ENCODE measurements around the gene TMPRSS9. TPM values are rescaled to one million over a fixed set of nuclear protein-coding genes. Genes with fewer than 3 reads are reported as not detected.

TMPRSS9 gene
- total RNA-seq, 3 donors from 2014 or later, result 0.17 to 0.41 TPM; not detected in 1

GRCh38 chr19:2317300-2317699 lies 42.8 kb upstream of the TMPRSS9 start:
- no peaks in the 10 kb centered on the region for H3K36me3 ChIP-seq (ENCODE audit: low read depth)
- no peaks in the 10 kb centered on the region for H3K4me1 ChIP-seq (ENCODE audit: low read depth)
- H3K9me3 ChIP-seq, result peaks cover 3% of the 10 kb centered on the region
- ATAC-seq, result no peak
- H3K4me3 ChIP-seq, result no peak overlapping the region
- DNase-seq, result no peak
- intact Hi-C loops (cut with DNase I, micrococcal nuclease), result no loop called here
- TF ChIP-seq CTCF (IDR thresholded peaks at IDR 0.05), result no peak

- Histone ChIP-seq H3K9me3 (peaks cover 3% of the 10 kb centered on the region), H3K36me3 (ENCODE audit: low read depth) (no peaks in the 10 kb centered on the region), H3K4me3 (no peak overlapping the region), H3K4me1 (ENCODE audit: low read depth) (no peaks in the 10 kb centered on the region)
- ATAC-seq, result no peak
- TF ChIP-seq CTCF (IDR thresholded peaks at IDR 0.05), result no peak
- no peak for DNase-seq
- intact Hi-C loops (cut with DNase I, micrococcal nuclease), result no loop called here
Observed at GRCh38 chr19:2317756-2318155, 42.3 kb upstream of the TMPRSS9 start.

- intact Hi-C loops (cut with DNase I, micrococcal nuclease), result no loop called here
- ATAC-seq, result no peak
Observed at GRCh38 chr19:2318923-2319322, 41.1 kb upstream of the TMPRSS9 start.

GRCh38 chr19:2319551-2319950 lies 40.5 kb upstream of the TMPRSS9 start:
- Histone ChIP-seq H3K4me3 (no peak overlapping the region), H3K9me3 (peaks cover 3% of the 10 kb centered on the region), H3K36me3 (ENCODE audit: low read depth) (no peaks in the 10 kb centered on the region), H3K4me1 (ENCODE audit: low read depth) (no peaks in the 10 kb centered on the region)
- DNase-seq (no peak), ATAC-seq (no peak)
- no peak for TF ChIP-seq CTCF (IDR thresholded peaks at IDR 0.05)
- intact Hi-C loops (cut with DNase I, micrococcal nuclease), result no loop called here

More at GRCh38 chr19:2318923-2319322, 41.1 kb upstream of the TMPRSS9 start:
- Histone ChIP-seq H3K9me3 (peaks cover 3% of the 10 kb centered on the region), H3K36me3 (ENCODE audit: low read depth) (no peaks in the 10 kb centered on the region), H3K4me3 (no peak overlapping the region), H3K4me1 (ENCODE audit: low read depth) (no peaks in the 10 kb centered on the region)
- DNase-seq, result no peak
- no peak for TF ChIP-seq CTCF (IDR thresholded peaks at IDR 0.05)

- ATAC-seq (no peak), DNase-seq (no peak)
- no peaks in the 10 kb centered on the region for H3K36me3 ChIP-seq (ENCODE audit: low read depth)
- no peak for TF ChIP-seq CTCF (IDR thresholded peaks at IDR 0.05)
- H3K9me3 ChIP-seq, result no peaks in the 10 kb centered on the region
- no peaks in the 10 kb centered on the region for H3K4me1 ChIP-seq (ENCODE audit: low read depth)
- no peak overlapping the region for H3K4me3 ChIP-seq
- intact Hi-C loops (cut with DNase I, micrococcal nuclease), result loop anchor here in 1 of 2 donors (10.0 kb wide), 1 partner anchor 85 kb away; the partner anchor contains the start of genes PLEKHJ1 and SF3A2
Observed at GRCh38 chr19:2320049-2320448, 40.0 kb upstream of the TMPRSS9 start.

GRCh38 chr19:2320939-2321338 lies 39.1 kb upstream of the TMPRSS9 start:
- ATAC-seq (no peak), DNase-seq (no peak)
- Histone ChIP-seq H3K4me1 (ENCODE audit: low read depth) (no peaks in the 10 kb centered on the region), H3K4me3 (no peak overlapping the region), H3K36me3 (ENCODE audit: low read depth) (no peaks in the 10 kb centered on the region), H3K9me3 (no peaks in the 10 kb centered on the region)
- intact Hi-C loops (cut with DNase I, micrococcal nuclease), result loop anchor here in 1 of 2 donors (10.0 kb wide), 1 partner anchor 86 kb away; the partner anchor contains the start of genes PLEKHJ1 and SF3A2
- TF ChIP-seq CTCF (IDR thresholded peaks at IDR 0.05), result no peak

All from mucosa of descending colon (tissue), 3 donors.